ENCODE measurements around the gene MSI2. TPM values are rescaled to one million over a fixed set of nuclear protein-coding genes. Genes with fewer than 3 reads are reported as not detected.

MSI2 gene
- total and polyA plus RNA-seq, 9 of the 15 experiments (the other 6 are each of a cell fraction or from before 2014, with no cell fraction given) = 4.6 to 61.8 (median 42.4) TPM

DNA sequence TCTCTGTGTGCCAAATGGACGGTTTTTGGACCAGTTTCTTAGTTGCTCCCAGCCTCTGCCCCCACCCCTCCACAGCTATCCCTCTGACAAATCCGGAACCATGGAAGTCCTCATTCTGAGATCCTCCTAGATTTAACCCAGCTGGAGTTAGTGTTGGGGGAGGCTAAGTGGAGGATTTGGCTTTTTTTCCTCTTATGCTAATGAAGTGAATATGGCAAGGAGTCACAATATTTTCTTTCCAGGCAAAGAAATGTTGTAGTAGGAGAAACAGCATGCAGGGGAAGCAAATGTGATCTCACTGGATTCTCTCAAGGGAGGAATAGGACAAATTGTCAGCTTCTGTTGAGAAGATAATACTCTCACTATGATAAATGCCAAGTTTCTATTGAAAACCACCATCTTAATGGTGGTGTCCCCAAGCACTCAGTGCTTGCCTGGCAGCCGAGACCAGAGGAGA lies 159.5 kb downstream of the MSI2 start:
- in situ Hi-C loops (cut with MboI) (no loop called here), intact Hi-C loops (cut with micrococcal nuclease) (no loop called here)
- H3K4me3 ChIP-seq = no peak overlapping the region
- H3K9me3 ChIP-seq (replicated peaks; ENCODE audit: control insufficient read depth, insufficient read depth, low read depth, low read length) = no peaks in the 10 kb centered on the region
- H4K20me1 ChIP-seq (replicated peaks; ENCODE audit: control insufficient read depth, insufficient read depth, low read length) = no peaks in the 10 kb centered on the region
- CTCF ChIA-PET (ENCODE audit: low intra/inter-chr PET ratio) = no interaction called here
- no peaks in the 10 kb centered on the region for H3K27me3 ChIP-seq (ENCODE audit: control insufficient read depth in 2 of 2, insufficient read depth in 2 of 2, low read length in 2 of 2)
- H3K36me3 ChIP-seq (ENCODE audit: control insufficient read depth, insufficient read depth, low read length) = no peaks in the 10 kb centered on the region
- BruUV-seq (replicated peaks) = no TSS peak
- no peak for FAIRE-seq
- no peak for DNase-seq (ENCODE audit: extremely low read depth in 1 of 4, low spot score in 3 of 4)
- H2AFZ ChIP-seq (ENCODE audit: low read depth, low read length) = no peak overlapping the region
- POLR2A ChIA-PET = no interaction called here
- TF ChIP-seq, protein P1, sequence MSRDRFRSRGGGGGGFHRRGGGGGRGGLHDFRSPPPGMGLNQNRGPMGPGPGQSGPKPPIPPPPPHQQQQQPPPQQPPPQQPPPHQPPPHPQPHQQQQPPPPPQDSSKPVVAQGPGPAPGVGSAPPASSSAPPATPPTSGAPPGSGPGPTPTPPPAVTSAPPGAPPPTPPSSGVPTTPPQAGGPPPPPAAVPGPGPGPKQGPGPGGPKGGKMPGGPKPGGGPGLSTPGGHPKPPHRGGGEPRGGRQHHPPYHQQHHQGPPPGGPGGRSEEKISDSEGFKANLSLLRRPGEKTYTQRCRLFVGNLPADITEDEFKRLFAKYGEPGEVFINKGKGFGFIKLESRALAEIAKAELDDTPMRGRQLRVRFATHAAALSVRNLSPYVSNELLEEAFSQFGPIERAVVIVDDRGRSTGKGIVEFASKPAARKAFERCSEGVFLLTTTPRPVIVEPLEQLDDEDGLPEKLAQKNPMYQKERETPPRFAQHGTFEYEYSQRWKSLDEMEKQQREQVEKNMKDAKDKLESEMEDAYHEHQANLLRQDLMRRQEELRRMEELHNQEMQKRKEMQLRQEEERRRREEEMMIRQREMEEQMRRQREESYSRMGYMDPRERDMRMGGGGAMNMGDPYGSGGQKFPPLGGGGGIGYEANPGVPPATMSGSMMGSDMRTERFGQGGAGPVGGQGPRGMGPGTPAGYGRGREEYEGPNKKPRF (IDR thresholded peaks at IDR 0.05; ENCODE audit: low read depth, low read length) = no peak
- TF ChIP-seq FOXJ3 (CRISPR knock-in tag; IDR thresholded peaks at IDR 0.05) = no peak
- TF ChIP-seq SIRT6 (IDR thresholded peaks at IDR 0.05; ENCODE audit: low read depth, low read length) = no peak
- no peak for TF ChIP-seq CTBP1 (IDR thresholded peaks at IDR 0.05; ENCODE audit: borderline replicate concordance)
- no peak for TF ChIP-seq RFX5 (IDR thresholded peaks at IDR 0.05; ENCODE audit: low read depth, low read length)
- TF ChIP-seq ZNF384 (IDR thresholded peaks at IDR 0.05; ENCODE audit: low read depth, low read length) = no peak
- TF ChIP-seq ZNF174 (CRISPR knock-in tag; IDR thresholded peaks at IDR 0.05) = no peak
- TF ChIP-seq RNF2 (IDR thresholded peaks at IDR 0.05) = no peak
- TF ChIP-seq KAT7 (CRISPR knock-in tag; IDR thresholded peaks at IDR 0.05; ENCODE audit: borderline replicate concordance) = no peak
- no peak for TF ChIP-seq EP400 (IDR thresholded peaks at IDR 0.05)
- no peak for TF ChIP-seq CBFA2T2 (conservative IDR thresholded peaks at IDR 0.05)
- TF ChIP-seq FIP1L1 (IDR thresholded peaks at IDR 0.05; ENCODE audit: low read depth, low read length, poor library complexity, severe bottlenecking) = no peak
- TF ChIP-seq STAT5A (IDR thresholded peaks at IDR 0.05; ENCODE audit: borderline replicate concordance, low read length) = no peak
- no peak for TF ChIP-seq POLR2A (conservative IDR thresholded peaks at IDR 0.05)
- TF ChIP-seq TAF7 (tag; IDR thresholded peaks at IDR 0.05) = no peak
- TF ChIP-seq SMARCA4 (IDR thresholded peaks at IDR 0.05) = no peak
- no peak for TF ChIP-seq SREBF2 (CRISPR knock-in tag; IDR thresholded peaks at IDR 0.05)
- no peak for TF ChIP-seq SMAD3 (CRISPR knock-in tag; conservative IDR thresholded peaks at IDR 0.05)
- no peak for TF ChIP-seq WHSC1 (IDR thresholded peaks at IDR 0.05; ENCODE audit: low read length)
- no peak overlapping the region for H3K27ac ChIP-seq (ENCODE audit: extremely low read depth, low read depth, low read length)
- no peak overlapping the region for H3K9ac ChIP-seq (ENCODE audit: insufficient read depth in 1 of 2, low read depth in 2 of 2, low read length in 2 of 2)
- peaks cover 4 to 7% of the 10 kb centered on the region in 2 experiments; a peak in 3 of 5 replicates for H3K4me1 ChIP-seq (replicated peaks in 1 of 2; ENCODE audit: control insufficient read depth in 2 of 2, insufficient read depth in 2 of 2, low read length in 2 of 2)
- 90% methylated on average over 3 of the region's 3 CpGs for WGBS (ENCODE audit: insufficient coverage, low coverage, missing lambda C conversion rate)
- ATAC-seq = no peak
- H3K4me2 ChIP-seq (ENCODE audit: insufficient read depth, low read length) = no peak overlapping the region
- no peaks in the 10 kb centered on the region for H3K79me2 ChIP-seq (ENCODE audit: control insufficient read depth, insufficient read depth, low read length)
- no peaks in the 10 kb centered on the region for H3K9me1 ChIP-seq (ENCODE audit: control insufficient read depth, insufficient read depth, low read length)

All from K562 (cell line).